Nephron progenitor cell (in vitro differentiated cells): ENCODE measurements around the gene RNF217.

Source experiments
- DNase-seq: peaks from one replicate; pipeline ENCODE4 v3.0.0; 2021
- H3K27ac Mint-ChIP-seq: 2 replicates; pipeline ENCODE4 v1.8.0; 2021; ENCODE audit warnings: mild to moderate bottlenecking, moderate library complexity, mixed read lengths
- H3K27me3 Mint-ChIP-seq: 2 replicates; pipeline ENCODE4 v1.8.0; 2021; ENCODE audit warnings: mild to moderate bottlenecking, low read depth, mixed read lengths; ENCODE audit not compliant: poor library complexity
- H3K36me3 Mint-ChIP-seq: 2 replicates; pipeline ENCODE4 v1.8.0; 2021; ENCODE audit warnings: low read depth, mixed read lengths
- H3K4me1 Mint-ChIP-seq: 2 replicates; pipeline ENCODE4 v1.8.0; 2021; ENCODE audit warnings: mixed read lengths
- H3K4me3 Mint-ChIP-seq: 2 replicates; pipeline ENCODE4 v1.8.0; 2021; ENCODE audit warnings: mild to moderate bottlenecking, moderate library complexity, mixed read lengths
- H3K9me3 Mint-ChIP-seq: 2 replicates; pipeline ENCODE4 v1.8.0; 2021; ENCODE audit warnings: mild to moderate bottlenecking, moderate library complexity, mixed read lengths
- TF ChIP-seq, protein P1 (sequence below): fragments of 200-600 bp; sonication (generic); IDR thresholded peaks from 2 replicates; pipeline ENCODE4 v1.5.0; 2021; ENCODE audit warnings: antibody characterized with exemption

RNF217 gene

DNA sequence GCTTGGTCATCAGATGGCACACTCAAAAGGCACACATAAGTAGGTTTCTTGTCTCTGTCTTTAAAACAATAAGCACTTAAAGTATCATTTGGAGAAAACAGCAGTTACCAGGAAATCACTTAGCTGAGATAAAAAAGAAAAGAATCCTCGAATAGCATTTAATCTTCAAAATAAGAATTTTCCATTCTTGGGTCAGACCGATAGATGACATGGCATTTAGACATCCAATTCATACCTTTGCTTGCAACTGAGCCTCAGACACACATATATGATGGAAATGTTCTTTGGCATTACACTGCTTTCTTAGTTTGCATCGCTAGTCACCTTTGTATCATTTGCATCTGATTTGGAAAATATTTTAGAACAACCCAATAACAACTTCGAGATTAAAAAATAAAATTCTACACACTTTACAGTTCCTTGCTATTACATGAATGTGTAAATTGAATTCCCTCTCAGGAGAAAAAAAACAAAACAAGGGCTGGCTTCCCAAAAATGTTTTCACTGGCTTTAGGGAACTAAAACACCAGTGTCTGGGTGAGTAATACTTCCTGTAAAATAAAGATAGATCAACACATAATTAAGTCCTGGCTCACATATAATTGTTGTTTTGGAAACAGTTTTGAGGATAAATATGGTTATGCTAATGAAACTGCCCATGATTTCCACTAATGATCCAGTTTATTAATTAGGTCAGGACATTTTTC lies 1.3 kb upstream of the RNF217 start:
- DNase-seq: no peak
- H3K36me3 Mint-ChIP-seq: peaks cover 5% of the 10 kb centered on the region
- no peaks in the 10 kb centered on the region for H3K9me3 Mint-ChIP-seq
- H3K27me3 Mint-ChIP-seq: no peaks in the 10 kb centered on the region
- peaks cover 42% of the 10 kb centered on the region for H3K4me1 Mint-ChIP-seq
- TF ChIP-seq, protein P1, sequence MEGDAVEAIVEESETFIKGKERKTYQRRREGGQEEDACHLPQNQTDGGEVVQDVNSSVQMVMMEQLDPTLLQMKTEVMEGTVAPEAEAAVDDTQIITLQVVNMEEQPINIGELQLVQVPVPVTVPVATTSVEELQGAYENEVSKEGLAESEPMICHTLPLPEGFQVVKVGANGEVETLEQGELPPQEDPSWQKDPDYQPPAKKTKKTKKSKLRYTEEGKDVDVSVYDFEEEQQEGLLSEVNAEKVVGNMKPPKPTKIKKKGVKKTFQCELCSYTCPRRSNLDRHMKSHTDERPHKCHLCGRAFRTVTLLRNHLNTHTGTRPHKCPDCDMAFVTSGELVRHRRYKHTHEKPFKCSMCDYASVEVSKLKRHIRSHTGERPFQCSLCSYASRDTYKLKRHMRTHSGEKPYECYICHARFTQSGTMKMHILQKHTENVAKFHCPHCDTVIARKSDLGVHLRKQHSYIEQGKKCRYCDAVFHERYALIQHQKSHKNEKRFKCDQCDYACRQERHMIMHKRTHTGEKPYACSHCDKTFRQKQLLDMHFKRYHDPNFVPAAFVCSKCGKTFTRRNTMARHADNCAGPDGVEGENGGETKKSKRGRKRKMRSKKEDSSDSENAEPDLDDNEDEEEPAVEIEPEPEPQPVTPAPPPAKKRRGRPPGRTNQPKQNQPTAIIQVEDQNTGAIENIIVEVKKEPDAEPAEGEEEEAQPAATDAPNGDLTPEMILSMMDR: no peak
- H3K27ac Mint-ChIP-seq: peak overlapping the region; percentile 77
- peak overlapping the region; percentile 91 for H3K4me3 Mint-ChIP-seq

DNA sequence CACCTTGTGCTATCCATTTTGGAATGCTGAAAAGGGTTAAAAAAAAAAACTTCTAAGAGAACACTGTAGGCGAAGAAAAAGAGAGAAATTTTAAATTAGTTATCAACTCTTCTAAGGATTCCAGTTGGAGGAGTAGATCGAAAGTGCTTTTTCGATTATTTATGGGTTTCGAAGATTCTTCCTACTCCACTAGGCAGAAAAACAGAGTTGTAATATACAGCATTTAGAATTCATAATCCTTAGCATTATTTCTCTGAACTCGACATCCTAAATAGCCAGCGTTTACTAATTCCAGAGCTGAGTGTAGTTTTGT lies 817 bp upstream of the RNF217 start:
- Mint-ChIP-seq H3K27me3 (no peaks in the 10 kb centered on the region), H3K27ac (peak overlapping the region; percentile 77), H3K36me3 (peaks cover 7% of the 10 kb centered on the region), H3K4me1 (peaks cover 47% of the 10 kb centered on the region), H3K4me3 (peak overlapping the region; percentile 91), H3K9me3 (no peaks in the 10 kb centered on the region)
- TF ChIP-seq, protein P1: no peak
- DNase-seq: no peak

DNA sequence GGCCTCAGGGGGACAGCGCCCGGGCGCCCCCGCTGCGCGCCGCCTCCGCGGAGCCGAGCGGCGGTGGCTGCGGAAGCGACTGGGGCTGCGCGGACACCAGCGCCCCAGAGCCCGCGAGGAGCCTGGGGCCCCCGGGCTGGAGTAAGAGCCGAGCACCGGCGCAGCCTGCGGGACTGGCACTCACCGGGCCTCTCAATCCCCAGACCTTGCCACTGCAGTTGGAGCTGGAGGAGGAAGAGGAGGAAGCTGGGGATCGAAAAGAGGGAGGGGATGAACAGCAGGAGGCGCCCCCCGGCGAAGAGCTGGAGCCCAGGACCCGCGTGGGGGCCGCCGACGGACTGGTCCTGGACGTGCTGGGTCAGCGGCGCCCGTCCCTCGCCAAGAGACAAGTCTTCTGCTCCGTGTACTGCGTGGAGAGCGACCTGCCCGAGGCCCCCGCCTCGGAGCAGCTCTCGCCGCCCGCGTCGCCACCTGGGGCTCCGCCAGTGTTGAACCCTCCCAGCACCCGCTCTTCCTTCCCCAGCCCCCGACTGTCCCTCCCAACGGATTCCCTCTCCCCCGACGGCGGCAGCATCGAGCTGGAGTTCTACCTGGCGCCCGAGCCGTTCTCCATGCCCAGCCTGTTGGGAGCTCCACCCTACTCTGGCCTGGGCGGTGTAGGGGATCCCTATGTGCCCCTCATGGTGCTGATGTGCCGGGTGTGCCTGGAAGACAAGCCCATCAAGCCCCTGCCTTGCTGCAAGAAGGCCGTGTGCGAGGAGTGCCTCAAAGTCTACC lies 590 bp downstream of the RNF217 start:
- peak; percentile 57 for DNase-seq
- no peaks in the 10 kb centered on the region for H3K27me3 Mint-ChIP-seq
- H3K36me3 Mint-ChIP-seq: peaks cover 12% of the 10 kb centered on the region
- peak overlapping the region; percentile 88 for H3K27ac Mint-ChIP-seq
- TF ChIP-seq, protein P1: no peak
- peaks cover 52% of the 10 kb centered on the region for H3K4me1 Mint-ChIP-seq
- no peaks in the 10 kb centered on the region for H3K9me3 Mint-ChIP-seq
- peak overlapping the region; percentile 94 for H3K4me3 Mint-ChIP-seq

DNA sequence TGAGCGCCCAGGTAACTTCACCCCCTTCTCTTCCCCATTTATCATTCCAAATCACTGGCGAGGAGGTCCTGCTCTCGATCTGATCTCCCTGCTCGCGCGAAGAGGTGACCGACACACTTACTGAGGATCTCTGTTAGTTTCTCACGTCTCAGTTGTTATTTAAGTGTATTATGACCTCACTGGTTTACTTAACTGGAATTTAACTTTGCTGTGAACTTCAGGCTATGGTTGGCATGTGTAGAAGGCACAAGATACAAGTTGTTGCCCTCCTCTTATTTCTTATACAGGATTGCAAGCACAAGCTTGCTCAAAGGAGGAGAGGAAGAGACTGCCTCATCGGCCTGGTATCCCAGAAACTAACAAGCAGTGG lies 1.2 kb downstream of the RNF217 start:
- Mint-ChIP-seq H3K36me3 (peaks cover 17% of the 10 kb centered on the region), H3K27ac (peak overlapping the region; percentile 88), H3K9me3 (no peaks in the 10 kb centered on the region), H3K27me3 (no peaks in the 10 kb centered on the region), H3K4me1 (peaks cover 57% of the 10 kb centered on the region), H3K4me3 (peak overlapping the region; percentile 94)
- TF ChIP-seq, protein P1: no peak
- DNase-seq: no peak

DNA sequence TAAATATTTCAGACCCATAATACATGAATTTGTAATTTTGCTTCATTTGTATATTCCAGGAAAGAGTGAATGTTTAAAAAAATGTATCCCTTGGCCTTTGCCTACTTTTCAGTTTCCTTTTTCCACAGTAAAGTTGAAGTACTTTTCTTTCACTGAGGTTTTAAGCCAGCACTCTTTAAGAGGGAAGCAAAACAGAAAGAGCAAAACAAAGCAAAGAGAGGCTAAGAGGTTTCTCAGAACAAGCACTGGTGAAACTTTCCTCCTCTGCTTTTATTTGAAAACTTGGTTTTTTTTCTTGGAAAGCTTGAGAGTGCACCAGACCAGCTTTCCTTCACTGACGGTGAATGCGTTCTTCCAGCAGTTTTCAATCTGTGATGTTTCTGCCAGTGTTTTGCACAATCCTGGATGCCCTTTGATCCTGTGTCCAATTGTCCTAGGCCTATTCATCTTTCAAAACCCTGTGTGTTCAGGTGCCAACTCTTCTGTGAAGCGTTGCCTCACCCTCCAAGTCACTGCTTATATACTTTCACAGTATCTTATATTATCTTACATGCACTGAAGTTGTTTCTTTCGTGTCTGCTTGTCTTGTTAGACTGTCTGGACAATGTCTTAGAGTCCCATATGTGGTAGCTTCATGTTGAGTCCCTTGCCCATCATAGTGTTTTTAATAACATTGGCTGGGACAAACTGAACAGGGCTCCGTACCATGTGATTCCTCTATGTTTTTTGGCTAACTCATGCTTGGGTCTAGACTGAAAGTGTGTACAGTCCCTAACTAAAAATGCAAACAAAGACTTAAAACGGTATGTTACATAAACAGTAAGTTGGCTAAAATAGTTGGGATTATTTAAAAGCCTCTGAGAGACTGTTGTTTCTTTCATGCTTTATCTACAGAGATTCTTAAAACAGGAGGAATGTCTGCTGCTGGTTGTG lies 1.9 kb downstream of the RNF217 start:
- DNase-seq: no peak
- TF ChIP-seq, protein P1: no peak
- Mint-ChIP-seq H3K4me3 (peak overlapping the region; percentile 94), H3K27ac (peak overlapping the region; percentile 89), H3K27me3 (no peaks in the 10 kb centered on the region), H3K36me3 (peaks cover 21% of the 10 kb centered on the region), H3K9me3 (no peaks in the 10 kb centered on the region), H3K4me1 (peaks cover 60% of the 10 kb centered on the region)
